Right hindlimb (tissue), 1 donor: Measurements from ENCODE around the gene CDYL.
A peak's percentile ranks its signal among the peaks of the same experiment; 100 is the strongest.

ENCODE experiments used
- DNase-seq: peaks from one replicate; pipeline ENCODE4 v3.0.0-alpha.2; 2018

The CDYL gene

DNA sequence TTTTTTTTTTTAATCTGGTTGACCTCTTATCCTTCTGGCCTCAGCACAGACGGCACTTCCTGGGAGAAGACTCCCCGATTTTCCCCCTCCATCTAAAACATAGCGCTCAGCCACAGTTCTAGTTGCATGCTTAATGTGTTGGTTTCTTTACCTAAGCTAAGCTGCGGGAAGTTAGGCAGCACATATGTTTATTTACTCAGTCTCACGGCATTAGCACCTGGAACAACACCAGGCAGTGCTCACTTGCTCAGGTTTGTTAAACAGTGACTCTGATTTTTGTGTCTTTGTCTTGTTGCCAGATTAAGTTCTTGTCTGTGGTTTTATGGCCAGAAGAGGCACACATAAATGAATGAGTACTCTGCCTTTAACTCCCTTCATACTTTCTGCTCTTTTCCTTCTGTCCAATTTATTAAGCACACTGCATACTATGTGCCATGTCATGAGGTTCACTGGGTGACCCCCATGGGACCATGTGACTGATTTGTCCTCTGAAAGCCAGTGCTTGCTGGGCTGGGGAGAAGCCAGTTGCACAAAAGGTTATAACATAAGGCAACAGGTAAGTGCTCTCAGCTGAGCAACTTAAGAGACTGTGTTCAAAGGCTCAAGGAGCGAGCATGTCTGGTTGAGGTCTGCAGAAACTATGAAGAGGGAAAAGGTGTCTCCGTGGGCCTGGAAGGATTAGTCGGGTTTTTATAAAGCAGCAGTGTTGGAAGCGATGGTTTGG is 134.0 kb downstream of the CDYL start:
- no peak for DNase-seq

- no peak for DNase-seq
These were observed 136.4 kb downstream of the CDYL start for GRCh38 chr6:4912559-4912958.

DNA sequence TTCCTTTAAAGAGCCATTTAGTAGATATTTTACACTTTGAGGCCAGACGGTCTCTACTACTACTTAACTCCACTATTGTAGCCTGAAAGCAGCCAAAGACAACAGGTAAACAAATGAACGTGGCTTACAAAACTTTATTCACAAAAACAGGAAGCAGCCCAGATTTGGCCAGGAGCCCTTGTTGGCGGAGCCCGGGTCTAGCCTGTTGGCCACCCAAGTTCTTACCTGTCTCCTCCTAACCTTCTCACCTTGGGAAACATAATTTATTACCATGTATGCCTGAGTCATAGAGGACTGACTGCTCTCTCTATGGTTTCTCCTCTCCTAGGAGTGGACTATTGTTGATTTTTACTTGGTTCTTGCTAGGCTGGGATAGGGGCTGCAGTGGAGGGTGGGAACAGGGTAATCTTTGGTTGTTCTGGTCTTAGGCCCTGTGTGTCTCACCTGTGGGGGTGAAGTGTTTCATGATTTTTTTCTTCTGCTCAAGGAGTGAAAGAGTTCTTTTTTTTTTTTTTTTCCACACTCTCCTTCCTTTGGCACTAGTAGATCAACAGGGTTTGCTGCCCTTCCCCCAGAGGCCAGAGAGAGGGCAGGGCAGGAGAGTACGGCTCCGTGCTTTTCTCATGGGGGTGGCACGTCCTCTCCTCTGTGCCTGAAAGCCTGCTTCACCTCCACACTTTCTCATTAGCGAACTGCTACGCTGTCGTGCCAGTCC is 137.7 kb downstream of the CDYL start:
- no peak for DNase-seq

DNA sequence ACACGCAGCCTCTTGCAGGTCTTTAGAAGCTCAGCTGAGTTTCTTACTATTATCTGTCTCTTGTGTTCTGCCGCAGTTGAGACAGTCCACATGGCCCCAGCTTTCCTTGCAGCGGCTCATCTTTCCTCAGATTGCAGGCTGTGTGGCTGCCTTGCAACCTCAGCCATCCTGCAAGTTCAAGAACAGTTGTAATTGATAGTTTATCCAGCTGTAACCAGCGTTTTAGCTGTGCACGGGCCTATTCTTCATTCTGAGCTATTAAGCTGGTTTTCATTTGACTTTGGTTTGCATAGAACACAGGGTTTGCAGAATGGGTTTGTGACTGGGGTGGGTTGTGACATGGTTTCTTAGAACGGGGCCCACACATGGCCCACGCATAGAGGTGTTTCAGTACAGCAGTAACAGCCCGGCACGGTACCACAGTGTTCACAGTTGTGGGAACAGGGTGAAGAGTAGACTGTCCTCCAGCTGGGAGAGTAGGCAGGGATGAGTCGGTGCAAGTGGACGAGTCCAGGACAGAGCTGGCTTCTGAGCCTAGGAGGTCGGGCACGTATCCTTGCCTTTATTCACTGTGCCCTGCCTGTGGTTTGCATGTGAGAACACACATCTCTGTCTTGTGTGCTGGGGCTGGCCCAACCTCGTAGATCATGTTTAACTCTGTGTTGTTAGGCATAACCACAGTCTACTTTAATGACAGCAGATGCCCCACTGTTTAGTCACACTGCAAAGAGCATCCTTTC is 138.4 kb downstream of the CDYL start:
- peak; percentile 58 for DNase-seq

GRCh38 chr6:4916954-4917561 is 140.9 kb downstream of the CDYL start:
- DNase-seq, result no peak

- no peak for DNase-seq
These were observed 144.8 kb downstream of the CDYL start for GRCh38 chr6:4920914-4921410.

DNA sequence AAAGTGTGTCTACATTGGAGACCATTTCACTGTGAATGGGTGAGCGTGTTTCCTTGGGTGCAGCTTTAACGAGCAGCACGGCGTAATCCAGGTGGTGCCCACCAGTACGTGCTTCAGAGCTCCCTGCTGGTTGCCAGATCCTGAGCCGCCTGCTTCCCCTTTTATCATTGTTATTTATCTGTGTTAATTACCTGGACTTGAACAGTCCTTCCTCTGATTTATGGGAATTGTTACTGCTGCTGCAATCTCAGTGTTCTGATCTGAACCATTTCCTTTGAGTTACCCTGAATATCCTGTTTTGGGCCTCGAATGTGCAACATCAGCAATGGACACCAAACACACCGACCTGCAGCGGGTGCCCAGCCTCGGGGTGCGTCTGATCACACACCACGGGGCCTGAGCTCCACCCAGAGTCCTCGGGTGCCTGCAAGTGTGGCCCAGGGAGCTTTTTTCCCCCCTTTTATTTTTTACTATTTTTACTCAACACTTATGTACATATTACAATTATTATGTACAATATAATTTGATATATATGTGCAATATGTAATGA is 146.4 kb downstream of the CDYL start:
- DNase-seq, result no peak

- DNase-seq, result no peak
These were observed 146.9 kb downstream of the CDYL start for GRCh38 chr6:4923081-4923480.

DNA sequence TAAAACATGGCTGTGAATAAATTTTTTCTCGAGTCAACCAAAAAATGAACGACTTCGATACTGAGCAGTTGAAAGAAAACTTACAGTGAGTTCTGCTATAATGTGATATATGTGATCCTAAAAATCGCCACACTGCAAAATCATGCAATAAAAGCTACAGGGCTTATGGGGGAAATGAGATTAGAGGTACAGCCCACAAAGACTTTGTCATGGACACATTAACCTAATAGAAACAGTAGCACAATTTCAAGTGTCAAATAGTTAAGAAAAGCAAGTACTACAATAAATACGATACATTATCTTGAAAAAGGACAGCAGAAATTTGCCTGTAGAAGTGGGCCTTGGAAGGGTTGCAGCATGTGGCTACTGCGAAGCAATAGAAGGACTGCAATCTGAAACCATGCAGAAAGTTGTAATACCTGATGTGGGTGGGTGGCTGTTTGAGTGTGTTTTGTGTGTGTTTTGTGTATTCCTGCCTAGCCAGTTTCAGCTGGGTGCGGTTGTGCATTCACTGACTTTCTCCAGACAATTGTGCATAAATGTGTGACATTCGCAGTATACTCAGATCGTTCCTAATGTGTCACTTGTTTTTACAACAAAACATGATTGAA is 148.6 kb downstream of the CDYL start:
- DNase-seq, result no peak

- DNase-seq, result no peak
These were observed 149.4 kb downstream of the CDYL start for GRCh38 chr6:4925580-4925979.

GRCh38 chr6:4928426-4928825 is 152.2 kb downstream of the CDYL start:
- DNase-seq, result no peak

DNA sequence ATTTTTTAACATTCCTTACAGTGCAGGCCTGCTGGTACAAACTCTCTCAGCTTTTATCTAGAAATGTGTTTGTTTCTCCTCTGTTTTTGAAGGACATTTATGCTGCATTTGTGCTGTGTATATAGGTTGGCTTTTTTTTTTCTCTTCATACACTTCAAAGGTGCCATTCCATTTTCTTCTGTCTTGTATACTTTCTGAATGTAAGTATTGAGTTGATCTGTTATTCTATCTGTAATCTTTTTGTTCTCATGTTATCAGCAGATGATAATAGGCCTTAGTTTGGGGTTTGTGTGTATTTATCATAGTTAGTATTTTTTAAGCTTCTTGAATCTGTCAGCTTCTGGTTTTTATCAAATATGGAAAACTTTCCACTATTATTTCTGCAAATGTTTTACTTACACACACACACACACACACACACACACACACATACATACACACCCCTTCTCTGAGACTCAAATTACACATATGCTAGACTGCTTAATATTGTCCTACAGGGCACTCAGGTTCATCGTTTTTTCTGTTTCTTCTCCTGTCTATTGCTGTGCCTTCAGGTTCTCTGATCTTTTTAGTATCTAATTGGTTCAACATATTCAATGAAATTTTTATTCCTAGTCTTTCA is 153.0 kb downstream of the CDYL start:
- no peak for DNase-seq

DNA sequence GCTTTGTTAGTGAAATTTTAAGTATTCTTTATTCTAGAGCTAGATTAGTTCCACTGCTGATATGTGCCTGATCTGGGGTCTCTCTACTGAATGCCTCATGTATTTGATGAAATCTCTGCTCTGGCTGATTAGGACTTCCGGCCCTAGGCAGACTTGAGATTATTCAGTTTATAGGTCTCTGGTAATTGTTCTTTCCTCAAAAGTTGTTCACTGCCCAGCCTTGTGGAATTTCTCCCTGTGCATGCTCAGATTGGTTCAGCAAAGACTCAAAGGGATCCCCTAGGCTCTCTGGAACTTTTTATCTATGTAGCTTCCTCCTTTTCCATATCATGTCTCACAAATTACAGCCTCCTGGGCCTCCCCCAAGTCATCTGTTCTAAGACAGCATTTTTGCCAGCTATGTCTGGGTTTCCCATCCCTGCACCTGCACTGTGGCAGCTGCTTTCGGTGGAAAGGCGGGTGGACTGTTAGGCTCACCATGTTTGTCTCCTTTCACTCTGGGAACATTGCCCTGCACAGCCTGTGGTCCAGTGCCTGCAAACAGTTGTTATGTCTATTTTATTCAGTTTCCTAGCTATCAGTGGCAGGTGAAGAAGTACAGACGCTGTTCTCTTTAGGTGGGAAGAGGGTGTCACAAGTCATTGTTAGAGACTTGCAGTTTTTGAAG is 154.0 kb downstream of the CDYL start:
- DNase-seq, result peak; percentile 46

GRCh38 chr6:4931530-4932227 is 155.5 kb downstream of the CDYL start:
- no peak for DNase-seq

- DNase-seq, result no peak
These were observed 156.2 kb downstream of the CDYL start for GRCh38 chr6:4932228-4932903.

DNA sequence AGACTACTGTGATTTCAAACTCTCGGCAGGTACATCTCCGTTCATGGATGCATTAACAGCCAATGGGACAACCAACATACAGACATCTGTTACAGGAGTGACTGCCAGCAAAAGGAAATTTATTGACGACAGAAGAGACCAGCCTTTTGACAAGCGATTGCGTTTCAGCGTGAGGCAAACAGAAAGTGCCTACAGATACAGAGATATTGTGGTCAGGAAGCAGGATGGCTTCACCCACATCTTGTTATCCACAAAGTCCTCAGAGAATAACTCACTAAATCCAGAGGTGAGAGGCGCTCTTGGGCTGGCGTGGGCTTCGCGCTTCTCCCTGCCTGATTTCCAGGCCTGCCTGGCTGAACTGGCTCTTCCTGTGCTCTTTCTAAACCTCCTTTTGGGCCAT is 159.3 kb downstream of the CDYL start:
- no peak for DNase-seq

GRCh38 chr6:4935975-4936680 is 159.9 kb downstream of the CDYL start:
- DNase-seq, result no peak

GRCh38 chr6:4936681-4937041 is 160.5 kb downstream of the CDYL start:
- no peak for DNase-seq

GRCh38 chr6:4937414-4937813 is 161.2 kb downstream of the CDYL start:
- no peak for DNase-seq

DNA sequence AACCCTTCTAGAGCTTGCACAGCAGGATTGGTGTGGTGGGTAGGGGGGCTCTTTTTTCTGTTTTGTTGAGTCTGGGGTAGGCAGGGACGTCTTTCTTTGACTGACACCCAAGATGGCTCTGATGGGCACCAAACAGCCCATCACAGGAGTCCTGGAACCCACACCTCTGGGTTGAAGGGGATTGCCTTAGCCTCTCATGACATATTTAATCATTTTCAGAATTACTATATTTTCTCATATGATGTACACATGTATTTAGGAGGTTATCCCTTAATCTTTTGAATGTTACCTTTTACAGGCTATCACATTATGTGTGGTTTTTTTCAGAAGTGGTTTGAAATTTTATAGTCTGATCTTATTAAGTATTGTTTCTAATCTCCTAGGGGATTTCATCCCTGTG is 163.0 kb downstream of the CDYL start:
- no peak for DNase-seq
